Stimulated activated CD4-positive, alpha-beta T cell treated with anti-CD3 and anti-CD28 coated beads, Interleukin-15, amount 100 ng/mL, for 48 hours (primary cell): ENCODE measurements around the gene TBXAS1.

Source experiments
- DNase-seq, 2 donors: peaks; one replicate each; pipeline ENCODE4 v3.0.0-alpha.2; 2020; ENCODE audit warnings: low read depth in 2 of 2

TBXAS1 gene

GRCh38 chr7:139855498-139856270, 26.6 kb downstream of the TBXAS1 start:
- DNase-seq: no peak

GRCh38 chr7:139857791-139858190, 28.7 kb downstream of the TBXAS1 start:
- DNase-seq: no peak

GRCh38 chr7:139860090-139860775, 31.2 kb downstream of the TBXAS1 start:
- DNase-seq: no peak

- no peak for DNase-seq
These were observed 32.7 kb downstream of the TBXAS1 start for GRCh38 chr7:139861803-139862202.

- DNase-seq: no peak
These were observed 37.2 kb downstream of the TBXAS1 start for GRCh38 chr7:139866047-139866837.

GRCh38 chr7:139867847-139868246, 38.8 kb downstream of the TBXAS1 start:
- no peak for DNase-seq

GRCh38 chr7:139869886-139870285, 40.8 kb downstream of the TBXAS1 start:
- DNase-seq: no peak

- DNase-seq: no peak
These were observed 41.3 kb downstream of the TBXAS1 start for GRCh38 chr7:139870380-139870779.

GRCh38 chr7:139871331-139871730, 42.3 kb downstream of the TBXAS1 start:
- DNase-seq: no peak

GRCh38 chr7:139871820-139872219, 42.8 kb downstream of the TBXAS1 start:
- DNase-seq: no peak

GRCh38 chr7:139873593-139874301, 44.7 kb downstream of the TBXAS1 start:
- DNase-seq: no peak

GRCh38 chr7:139874302-139874629, 45.2 kb downstream of the TBXAS1 start:
- no peak for DNase-seq

- DNase-seq: no peak
These were observed 46.8 kb downstream of the TBXAS1 start for GRCh38 chr7:139875821-139876241.

GRCh38 chr7:139876622-139877283, 47.7 kb downstream of the TBXAS1 start:
- DNase-seq: no peak

GRCh38 chr7:139883814-139884213, 54.8 kb downstream of the TBXAS1 start:
- no peak for DNase-seq

- no peak for DNase-seq
These were observed 55.4 kb downstream of the TBXAS1 start for GRCh38 chr7:139884441-139884840.

GRCh38 chr7:139885511-139885910, 56.4 kb downstream of the TBXAS1 start:
- no peak for DNase-seq

GRCh38 chr7:139886206-139886605, 57.1 kb downstream of the TBXAS1 start:
- DNase-seq: no peak

- DNase-seq: no peak
These were observed 57.8 kb downstream of the TBXAS1 start for GRCh38 chr7:139886899-139887298.

GRCh38 chr7:139887992-139888481, 59.0 kb downstream of the TBXAS1 start:
- DNase-seq: no peak

GRCh38 chr7:139889186-139889871, 60.3 kb downstream of the TBXAS1 start:
- no peak for DNase-seq
